Measurements from ENCODE around the gene STIMATE. TPM values are rescaled to one million over a fixed set of nuclear protein-coding genes. Genes with fewer than 3 reads are reported as not detected.

Gene STIMATE
- total and polyA plus RNA-seq, 2 experiments from 2014 or later: 11.2 to 23.6 TPM

- Histone ChIP-seq H2AFZ (no peak overlapping the region), H3K79me2 (replicated peaks; ENCODE audit: insufficient read depth) (no peaks in the 10 kb centered on the region), H3K36me3 (ENCODE audit: insufficient read depth) (no peaks in the 10 kb centered on the region), H3K27ac (ENCODE audit: low read depth) (no peak overlapping the region), H3K4me2 (no peak overlapping the region), H3K9me2 (ENCODE audit: insufficient read depth) (no peaks in the 10 kb centered on the region), H3K4me3 (no peak overlapping the region), H3K4me1 (ENCODE audit: insufficient read depth) (no peaks in the 10 kb centered on the region), H4K20me1 (replicated peaks; ENCODE audit: insufficient read depth) (peaks cover 3% of the 10 kb centered on the region; the same call in 1 of the 2 replicates), H3K27me3 (ENCODE audit: insufficient read depth) (no peaks in the 10 kb centered on the region), H3F3A (replicated peaks; ENCODE audit: low read depth) (no peaks in the 10 kb centered on the region)
- H3K9me3 Mint-ChIP-seq: peaks cover 5% of the 10 kb centered on the region; the same call in 2 of the 3 replicates
- no peak overlapping the region for H3K4me3 Mint-ChIP-seq
- ATAC-seq: no peak
- no peak for DNase-seq (ENCODE audit: low spot score)
- TF ChIP-seq, protein P1, sequence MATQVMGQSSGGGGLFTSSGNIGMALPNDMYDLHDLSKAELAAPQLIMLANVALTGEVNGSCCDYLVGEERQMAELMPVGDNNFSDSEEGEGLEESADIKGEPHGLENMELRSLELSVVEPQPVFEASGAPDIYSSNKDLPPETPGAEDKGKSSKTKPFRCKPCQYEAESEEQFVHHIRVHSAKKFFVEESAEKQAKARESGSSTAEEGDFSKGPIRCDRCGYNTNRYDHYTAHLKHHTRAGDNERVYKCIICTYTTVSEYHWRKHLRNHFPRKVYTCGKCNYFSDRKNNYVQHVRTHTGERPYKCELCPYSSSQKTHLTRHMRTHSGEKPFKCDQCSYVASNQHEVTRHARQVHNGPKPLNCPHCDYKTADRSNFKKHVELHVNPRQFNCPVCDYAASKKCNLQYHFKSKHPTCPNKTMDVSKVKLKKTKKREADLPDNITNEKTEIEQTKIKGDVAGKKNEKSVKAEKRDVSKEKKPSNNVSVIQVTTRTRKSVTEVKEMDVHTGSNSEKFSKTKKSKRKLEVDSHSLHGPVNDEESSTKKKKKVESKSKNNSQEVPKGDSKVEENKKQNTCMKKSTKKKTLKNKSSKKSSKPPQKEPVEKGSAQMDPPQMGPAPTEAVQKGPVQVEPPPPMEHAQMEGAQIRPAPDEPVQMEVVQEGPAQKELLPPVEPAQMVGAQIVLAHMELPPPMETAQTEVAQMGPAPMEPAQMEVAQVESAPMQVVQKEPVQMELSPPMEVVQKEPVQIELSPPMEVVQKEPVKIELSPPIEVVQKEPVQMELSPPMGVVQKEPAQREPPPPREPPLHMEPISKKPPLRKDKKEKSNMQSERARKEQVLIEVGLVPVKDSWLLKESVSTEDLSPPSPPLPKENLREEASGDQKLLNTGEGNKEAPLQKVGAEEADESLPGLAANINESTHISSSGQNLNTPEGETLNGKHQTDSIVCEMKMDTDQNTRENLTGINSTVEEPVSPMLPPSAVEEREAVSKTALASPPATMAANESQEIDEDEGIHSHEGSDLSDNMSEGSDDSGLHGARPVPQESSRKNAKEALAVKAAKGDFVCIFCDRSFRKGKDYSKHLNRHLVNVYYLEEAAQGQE (IDR thresholded peaks at IDR 0.05; ENCODE audit: unreplicated experiment): no peak
- no peak for TF ChIP-seq ZNF114 (CRISPR knock-in tag; IDR thresholded peaks at IDR 0.05)
- TF ChIP-seq STAT1 (IDR thresholded peaks at IDR 0.05; ENCODE audit: unreplicated experiment): no peak
- no peak for TF ChIP-seq ZNF331 (CRISPR knock-in tag; IDR thresholded peaks at IDR 0.05; ENCODE audit: low read depth)
- TF ChIP-seq, protein P2, sequence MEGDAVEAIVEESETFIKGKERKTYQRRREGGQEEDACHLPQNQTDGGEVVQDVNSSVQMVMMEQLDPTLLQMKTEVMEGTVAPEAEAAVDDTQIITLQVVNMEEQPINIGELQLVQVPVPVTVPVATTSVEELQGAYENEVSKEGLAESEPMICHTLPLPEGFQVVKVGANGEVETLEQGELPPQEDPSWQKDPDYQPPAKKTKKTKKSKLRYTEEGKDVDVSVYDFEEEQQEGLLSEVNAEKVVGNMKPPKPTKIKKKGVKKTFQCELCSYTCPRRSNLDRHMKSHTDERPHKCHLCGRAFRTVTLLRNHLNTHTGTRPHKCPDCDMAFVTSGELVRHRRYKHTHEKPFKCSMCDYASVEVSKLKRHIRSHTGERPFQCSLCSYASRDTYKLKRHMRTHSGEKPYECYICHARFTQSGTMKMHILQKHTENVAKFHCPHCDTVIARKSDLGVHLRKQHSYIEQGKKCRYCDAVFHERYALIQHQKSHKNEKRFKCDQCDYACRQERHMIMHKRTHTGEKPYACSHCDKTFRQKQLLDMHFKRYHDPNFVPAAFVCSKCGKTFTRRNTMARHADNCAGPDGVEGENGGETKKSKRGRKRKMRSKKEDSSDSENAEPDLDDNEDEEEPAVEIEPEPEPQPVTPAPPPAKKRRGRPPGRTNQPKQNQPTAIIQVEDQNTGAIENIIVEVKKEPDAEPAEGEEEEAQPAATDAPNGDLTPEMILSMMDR (conservative IDR thresholded peaks at IDR 0.05; ENCODE audit: low read depth in 2 of 2): no peak
- TF ChIP-seq ETS1 (IDR thresholded peaks at IDR 0.05): no peak
- no peak for TF ChIP-seq JUNB (IDR thresholded peaks at IDR 0.05; ENCODE audit: unreplicated experiment)
- TF ChIP-seq ZNF462 (CRISPR knock-in tag; IDR thresholded peaks at IDR 0.05): no peak
- TF ChIP-seq POLR2AphosphoS5 (IDR thresholded peaks at IDR 0.05; ENCODE audit: low read depth): no peak
- TF ChIP-seq NANOG (IDR thresholded peaks at IDR 0.05; ENCODE audit: borderline replicate concordance): no peak
- TF ChIP-seq EZH2phosphoT487 (IDR thresholded peaks at IDR 0.05; ENCODE audit: unreplicated experiment): no peak
- TF ChIP-seq EZH2 (IDR thresholded peaks at IDR 0.05; ENCODE audit: low read depth, unreplicated experiment): no peak
- TF ChIP-seq CREB1 (CRISPR knock-in tag; IDR thresholded peaks at IDR 0.05; ENCODE audit: low read depth): no peak
- H3K27me3 Mint-ChIP-seq (ENCODE audit: insufficient read depth, low read depth, poor library complexity): no peaks in the 10 kb centered on the region
- no peak overlapping the region for H3K27ac Mint-ChIP-seq
- no peaks in the 10 kb centered on the region; the same call in 2 of the 3 replicates for H3K4me1 Mint-ChIP-seq
- peaks cover 17% of the 10 kb centered on the region for H3K36me3 Mint-ChIP-seq (ENCODE audit: low read depth)
These were observed 37.5 kb downstream of the STIMATE start for GRCh38 chr3:52859686-52860423.

Data from GM23338 (cell line).